HuH-7 (cell line): Measurements from ENCODE around the gene HPCA.
A peak's percentile ranks its signal among the peaks of the same experiment; 100 is the strongest.

Experiments
- DNase-seq: peaks from one replicate; pipeline ENCODE4 v3.0.0; 2011; ENCODE audit warnings: low spot score

Gene HPCA

DNA sequence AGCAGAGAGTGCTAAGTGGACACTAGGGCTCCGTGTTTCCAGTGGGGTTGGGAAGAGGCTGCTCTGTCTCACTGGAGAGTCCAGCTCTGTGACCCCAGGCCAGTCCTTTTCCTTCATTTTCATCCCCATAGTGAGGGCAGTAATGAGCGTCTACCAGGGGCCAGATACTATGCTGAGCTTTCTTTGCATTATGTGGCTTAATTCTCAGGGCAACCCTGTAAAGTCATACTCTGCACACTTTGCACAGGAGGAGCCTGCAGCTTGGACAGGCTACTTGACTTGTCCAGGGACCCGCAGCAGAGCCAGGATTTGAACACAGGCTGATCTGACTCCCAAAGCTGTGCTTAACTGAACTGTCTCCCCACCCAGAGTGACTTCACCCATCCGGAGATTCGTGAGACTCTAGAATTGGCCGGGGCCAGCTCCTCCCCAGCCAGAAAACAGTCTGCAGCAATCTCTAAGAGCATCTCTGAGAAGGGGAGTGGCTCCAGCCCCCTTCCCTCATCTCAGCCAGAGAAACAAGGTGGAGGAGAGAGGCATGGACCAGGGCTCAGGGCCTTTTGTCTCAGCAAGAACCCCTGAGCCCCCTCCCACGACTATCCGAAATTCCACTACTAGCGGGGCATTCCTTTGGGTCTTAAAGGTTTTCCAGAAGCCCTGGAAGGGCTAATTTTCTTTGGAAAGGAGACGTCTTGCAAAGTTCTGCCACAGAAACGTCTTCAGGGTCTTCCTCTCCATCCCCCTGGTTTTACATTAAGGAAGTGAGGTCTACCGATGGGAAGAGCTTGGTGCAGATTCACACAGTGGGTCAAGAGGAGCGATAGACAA lies 14.7 kb upstream of the HPCA start:
- DNase-seq, result no peak

DNA sequence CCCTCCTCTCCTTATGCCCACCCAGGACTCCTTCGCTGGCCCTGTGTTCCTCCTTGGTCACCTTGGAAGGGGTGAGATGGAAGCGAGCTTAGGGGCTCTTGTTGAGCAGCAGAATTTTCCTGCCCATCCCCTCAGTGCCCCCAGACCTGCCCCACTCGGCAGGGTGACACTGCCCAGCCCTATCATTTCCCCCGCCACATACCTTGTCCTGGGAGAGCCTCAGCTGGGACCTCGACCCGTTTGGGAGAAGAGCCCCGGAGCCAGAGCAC lies 14.2 kb upstream of the HPCA start:
- no peak for DNase-seq

DNA sequence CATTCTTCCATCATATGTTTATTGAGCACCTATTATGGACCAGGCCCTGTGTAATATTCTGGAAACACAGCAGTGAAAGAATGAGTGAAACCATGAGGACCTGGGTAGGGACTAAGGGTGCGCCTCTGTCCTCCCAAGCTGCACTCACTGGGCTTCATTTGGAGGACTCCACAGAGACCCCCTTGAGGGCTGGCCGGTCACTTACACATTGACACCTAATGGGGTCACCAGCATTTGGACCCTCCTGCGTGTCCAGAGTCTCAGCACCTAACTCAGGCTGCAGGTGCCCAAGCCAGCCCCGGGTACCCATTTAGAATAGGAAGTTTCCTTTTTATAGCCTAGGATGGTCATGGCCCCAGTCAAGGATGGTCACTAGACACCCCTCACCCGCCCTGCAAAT lies 12.8 kb upstream of the HPCA start:
- no peak for DNase-seq

DNA sequence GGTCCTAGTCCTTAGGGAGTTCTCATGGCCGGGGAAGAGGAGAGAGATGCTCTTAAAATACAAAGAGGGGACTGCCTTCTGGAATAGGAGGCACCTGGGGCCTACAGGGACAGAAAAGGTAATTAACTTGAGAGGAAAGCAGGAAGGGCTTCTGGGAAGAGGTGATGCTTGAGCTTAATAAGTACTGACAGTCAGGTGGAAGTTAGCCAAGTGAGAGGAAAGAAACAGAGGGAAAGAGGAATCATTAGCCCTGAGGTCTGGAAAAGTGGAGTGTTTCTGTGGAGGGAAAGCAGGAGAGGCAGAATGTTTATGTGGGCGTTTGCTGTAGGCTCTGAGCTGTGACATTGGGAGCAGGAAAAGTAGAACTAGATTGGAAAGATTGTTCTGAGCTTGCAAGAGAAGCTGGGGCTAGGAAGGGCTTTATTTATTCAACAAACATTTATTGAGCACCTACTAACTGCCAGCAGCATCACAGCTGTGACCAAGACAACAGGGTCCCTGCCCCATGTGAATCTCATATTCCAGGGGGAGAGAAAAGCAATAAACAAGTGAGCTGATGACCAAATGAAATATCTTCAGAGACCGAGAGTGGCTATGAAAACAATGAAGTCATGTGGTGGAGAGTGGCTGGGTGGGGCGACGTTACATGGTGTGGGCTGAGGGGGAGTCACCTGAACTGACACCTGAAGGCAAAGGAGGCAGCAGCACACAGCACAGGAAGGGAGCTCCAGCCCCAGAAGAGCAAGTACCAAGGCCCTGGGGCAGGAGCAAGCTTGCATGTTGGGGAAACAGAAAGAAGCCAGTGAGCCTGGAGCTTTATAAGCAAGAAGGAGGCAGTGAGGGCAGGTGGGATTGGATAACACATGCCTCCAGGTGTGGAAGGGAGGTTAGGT lies 11.2 kb upstream of the HPCA start:
- no peak for DNase-seq

DNA sequence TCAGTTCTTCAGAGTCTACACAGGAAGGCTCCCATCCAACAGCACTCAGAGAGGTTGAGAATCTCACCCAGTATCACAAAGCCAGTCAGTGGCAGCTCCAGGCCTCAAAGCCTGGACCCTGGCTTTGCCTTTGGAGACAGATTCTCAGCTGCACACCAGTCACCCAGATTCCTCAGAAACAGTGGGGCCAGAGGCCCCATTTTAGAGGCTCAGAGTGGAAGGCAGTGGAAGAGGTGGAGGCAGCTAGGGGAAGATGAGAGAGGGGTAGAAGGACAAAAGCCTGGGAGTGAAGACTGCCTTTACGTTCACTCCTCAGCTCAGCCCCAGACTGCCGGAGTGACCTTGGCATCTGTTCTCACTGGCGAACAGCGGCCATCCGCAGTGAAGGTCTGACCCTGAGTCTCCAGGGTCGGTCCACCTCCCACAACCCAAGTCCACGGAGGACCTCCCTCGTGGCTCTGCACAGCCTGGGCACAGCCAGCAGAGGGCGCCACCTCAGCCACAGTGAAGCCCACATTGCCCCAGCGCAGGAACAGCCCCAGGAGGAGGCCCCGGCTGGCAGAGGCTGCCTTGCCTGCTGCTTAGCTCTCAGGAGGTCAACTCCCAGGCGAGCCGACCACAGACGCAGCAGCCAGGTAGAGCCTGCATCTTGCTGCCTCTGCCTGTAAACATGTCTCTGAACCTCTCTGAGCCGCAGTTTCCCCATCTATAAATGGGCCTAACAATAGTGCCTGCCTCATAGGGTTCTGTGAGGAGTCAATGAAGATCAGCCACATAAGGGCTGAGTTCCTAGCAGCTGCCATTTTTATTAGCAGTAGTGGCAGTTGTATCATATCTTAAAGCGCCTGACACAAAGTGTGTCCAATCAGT lies 9.7 kb upstream of the HPCA start:
- peak; percentile 92 for DNase-seq

DNA sequence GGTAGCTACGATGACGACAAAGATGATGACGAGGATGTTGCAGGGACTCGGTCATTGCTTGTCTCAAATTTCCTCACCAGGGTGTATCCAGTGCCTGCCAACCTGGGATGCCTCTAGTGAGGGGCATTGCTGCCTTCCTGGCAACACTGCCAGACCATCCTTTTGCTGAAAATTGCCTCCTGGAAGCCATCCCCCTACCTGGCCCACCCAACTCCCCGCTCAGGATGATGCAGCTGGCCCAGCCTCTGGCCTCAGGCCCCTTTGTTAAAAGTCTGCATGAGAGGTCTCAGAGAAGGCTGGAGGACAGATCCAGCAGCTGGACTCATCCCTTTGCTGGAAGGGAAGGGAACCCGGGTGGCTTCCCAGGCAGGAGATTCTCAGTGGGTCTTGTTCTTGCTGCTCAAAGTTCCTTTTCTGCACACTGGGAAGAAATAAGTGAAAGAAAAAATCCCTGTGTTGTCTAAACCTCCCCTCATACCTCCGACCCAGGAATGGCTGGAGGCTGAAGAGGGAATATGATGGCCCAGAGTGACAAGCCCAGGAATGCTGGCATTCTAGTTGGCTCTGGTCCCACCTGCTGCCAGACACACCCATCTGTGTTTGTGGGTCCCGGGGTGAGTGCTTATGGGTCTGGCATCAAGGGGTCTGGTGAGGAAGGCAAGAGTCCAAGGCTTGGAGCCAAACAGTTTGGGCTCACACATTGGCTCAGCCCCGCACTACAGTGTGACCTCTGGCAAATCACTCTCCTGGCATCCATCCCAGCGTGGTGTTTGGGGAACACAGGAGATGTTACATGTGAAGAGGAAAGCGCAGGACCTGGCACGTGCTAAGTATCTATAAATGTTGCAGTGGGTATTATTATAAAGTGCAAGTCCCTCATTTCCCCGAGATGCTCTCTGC lies 8.8 kb upstream of the HPCA start:
- DNase-seq, result no peak

DNA sequence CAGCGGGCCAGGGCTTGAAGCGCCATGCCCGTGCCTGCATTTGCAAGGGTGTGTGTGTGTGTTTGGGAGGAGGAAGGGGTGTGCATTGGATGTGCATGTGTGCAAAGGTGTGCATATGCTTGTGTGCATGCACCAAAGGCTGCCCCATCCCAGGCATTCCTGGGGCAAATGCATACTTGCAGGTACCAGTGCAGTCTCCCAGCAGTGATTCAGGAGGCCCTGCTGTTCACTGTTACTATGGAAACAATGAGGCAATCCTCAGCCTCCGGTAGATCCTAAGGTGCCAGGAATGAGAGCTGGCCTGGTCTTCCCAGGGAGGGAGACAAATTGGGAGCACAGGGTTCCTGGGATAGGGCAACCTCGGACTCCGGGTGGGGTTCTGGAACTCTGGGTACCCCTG lies 8.1 kb upstream of the HPCA start:
- DNase-seq, result peak; percentile 62

DNA sequence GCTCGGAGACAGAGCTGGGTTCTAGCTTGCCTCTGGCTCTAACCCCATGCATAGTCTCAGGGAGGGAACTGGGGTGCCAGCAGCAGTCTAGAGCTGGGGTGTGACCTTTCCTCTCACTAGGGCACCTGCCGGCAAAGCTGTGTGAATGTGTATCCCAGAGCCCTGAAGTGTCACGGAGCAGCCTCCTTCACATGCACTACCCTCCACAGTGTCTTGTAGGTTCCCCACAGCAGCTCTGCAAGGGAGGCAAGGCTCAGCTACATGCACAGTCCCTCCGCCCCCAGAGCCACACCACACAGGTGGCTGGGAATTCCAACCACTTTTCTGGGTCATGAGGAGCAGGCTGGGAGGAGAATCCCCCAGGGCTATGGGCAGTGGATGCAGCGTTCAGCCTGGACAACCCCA lies 7.7 kb upstream of the HPCA start:
- no peak for DNase-seq

DNA sequence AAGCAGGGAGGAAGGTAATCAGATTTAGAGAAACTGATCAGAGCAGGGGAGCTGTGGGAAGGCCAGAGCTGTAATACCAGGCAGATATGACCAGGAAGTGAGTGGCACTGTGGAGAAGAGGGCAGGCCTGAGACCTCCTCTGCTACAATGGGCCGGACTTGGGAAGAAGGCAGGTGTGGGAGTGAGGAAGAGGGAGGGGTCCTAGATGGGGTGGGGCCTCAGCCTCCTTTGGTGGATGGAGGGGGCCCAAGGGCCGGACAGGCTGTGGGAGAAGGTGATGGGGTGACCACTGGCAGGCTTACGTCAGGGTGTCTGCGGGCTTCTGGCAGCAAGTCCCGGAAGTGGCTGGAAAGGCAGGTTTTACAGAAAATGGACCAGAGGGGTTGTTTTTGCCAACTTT lies 5.0 kb upstream of the HPCA start:
- DNase-seq, result no peak

DNA sequence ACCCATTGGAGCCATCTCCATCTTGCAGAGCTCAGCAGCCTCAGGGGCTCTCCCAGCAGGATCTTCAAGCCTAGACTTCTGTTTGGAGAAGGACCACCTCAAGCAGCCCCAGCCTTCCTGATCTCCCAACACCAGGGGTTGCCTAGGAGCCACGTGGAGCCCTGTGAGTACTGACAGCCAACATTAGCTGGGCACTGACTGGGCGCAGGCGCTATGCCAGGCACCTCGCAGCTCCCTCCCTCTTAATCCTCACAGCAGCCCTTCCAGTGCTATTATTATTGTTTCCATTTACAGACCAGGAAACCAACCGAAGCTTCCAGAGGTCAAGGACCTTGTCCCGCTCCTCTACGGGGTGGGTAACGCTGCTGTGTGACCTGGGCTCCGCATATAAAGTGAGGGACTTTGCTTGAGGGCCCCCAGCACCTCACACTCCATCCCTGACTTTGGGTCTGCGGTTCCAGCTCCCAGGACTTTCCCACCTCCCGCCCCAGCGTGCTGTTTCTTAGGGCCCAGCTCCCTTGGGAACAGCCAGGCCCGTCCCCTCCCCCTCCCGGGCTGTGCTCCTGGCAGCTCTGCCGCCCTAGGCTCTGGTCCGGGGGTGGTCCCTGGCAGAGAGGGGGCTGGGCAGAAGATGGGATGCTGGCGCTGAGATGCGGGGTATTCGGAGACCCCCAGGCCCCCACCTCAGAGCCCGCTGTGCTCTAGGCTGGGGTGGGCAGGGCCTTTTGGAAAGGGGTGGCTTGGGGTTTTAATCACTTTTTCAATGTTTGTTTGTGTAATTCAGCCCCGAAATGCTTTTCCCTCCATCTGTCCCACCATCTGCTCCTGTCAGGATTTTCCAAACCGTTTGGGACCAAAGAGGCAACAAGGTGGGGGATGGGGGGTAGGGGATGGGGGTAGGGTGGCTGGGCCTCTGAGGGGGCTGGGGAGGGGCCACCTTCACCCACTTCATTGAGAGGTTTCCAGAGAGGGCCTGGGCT lies 4.1 kb upstream of the HPCA start:
- no peak for DNase-seq

DNA sequence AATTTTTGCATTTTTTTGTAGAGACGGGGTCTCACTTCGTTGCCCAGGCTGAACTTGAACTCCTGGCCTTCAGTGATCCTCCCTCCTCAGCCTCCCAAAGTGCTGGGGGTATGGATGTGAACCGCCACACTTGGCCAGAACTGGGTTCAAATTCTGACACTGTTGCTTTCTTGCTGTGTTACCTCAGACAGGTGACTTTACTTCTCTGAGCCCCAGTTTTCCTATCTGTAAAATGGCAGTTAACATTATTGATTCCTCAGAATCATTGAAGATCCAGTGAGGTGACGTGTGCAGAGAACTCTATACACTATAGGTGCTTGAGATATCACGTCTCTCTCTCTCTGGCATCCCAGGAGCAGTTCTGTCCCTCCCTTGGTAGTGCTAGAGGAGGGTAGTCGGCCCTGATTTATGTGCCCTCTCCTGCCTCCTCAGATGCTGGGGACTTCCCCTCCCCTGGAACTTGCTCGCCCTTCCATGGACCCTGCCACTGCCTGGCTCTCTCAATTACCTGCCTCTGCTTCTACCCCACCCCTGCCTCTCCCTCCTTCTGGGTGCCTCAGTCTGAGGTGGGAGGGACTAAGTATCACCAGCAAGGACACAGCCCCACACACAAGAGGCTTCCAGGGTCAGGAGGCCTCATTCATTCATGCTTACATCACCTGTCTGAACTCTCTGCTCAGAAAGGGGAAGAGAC lies 2.8 kb upstream of the HPCA start:
- no peak for DNase-seq

DNA sequence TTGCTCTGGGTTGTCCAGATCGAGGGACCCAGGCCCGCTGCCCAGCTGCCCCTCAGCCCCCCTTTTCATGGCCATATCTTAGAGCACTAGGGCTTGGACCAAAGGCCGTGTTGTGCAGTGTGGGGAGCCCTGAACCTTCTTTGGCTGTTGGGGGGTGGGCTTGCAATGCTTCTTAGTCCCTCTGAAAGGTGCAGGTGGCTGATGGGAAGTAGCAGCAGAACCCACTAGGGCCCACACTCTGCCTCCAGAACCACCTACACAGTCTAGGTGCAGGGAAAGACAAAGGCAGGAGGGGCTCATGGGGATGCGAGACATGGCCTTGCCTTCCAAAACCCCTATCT lies 2.3 kb upstream of the HPCA start:
- no peak for DNase-seq

DNA sequence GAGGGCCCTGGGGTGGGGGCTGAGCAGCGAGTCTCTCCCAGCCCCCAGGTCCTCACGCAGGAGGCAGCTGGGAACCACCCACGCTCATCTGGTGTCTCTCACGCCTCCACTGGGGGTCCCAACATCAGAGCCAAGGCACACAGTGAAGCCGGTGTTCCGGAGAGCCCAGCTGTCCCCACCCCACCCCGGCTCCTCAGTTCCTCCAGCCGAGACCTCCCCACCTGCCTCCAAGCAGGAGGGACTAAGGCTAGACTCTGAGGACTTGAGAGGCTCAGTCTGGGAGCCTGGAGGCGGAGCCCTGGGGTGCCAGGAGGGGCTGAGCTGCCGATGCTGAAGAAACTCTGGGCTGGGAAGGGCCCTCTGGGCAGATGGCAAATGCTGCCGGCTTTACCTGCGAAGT lies 1.6 kb upstream of the HPCA start:
- DNase-seq, result no peak

DNA sequence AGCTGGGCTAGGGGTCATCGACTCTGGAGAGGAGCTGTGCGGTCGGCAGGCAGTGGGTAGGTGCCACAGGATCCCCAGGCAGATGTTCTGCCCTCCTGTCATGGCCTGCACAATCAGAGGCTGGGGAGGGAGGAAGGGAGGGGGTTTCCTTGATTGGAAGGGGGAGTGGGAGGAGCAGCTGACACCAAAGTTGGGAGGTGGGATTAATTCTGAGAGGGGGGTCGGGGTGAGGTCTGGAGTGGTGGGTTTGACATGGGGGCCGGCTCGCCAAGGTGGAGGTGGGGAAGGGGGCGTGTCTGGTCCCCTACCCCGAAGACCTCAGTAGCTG lies 651 bp upstream of the HPCA start:
- no peak for DNase-seq

DNA sequence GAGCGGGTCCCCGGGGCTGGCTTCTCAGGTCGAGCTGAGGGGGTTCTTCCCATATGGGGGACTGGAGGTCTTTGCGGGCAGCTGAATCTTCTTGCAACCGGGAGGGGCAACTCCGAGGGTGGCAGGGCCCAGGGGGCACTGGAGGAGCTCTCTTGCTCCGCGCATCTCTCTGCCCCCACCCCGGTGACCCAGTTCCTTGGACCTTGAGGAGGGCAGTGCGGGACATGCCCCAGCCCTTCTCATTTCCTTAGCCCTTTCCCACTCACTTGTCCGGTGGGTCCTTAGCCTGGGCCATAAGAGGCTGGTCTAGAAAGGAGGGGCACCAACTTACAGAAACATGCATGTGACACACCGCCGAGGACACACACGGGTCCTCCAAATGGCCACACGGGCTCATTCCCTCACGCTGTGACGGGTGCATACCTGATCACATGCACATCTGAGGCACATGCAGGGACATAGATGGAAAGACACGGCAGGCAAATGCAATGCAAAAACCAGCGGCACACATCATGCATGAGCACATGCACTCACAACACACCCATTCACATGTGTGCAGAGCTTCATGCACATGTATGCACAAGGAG lies 630 bp downstream of the HPCA start:
- DNase-seq, result no peak

DNA sequence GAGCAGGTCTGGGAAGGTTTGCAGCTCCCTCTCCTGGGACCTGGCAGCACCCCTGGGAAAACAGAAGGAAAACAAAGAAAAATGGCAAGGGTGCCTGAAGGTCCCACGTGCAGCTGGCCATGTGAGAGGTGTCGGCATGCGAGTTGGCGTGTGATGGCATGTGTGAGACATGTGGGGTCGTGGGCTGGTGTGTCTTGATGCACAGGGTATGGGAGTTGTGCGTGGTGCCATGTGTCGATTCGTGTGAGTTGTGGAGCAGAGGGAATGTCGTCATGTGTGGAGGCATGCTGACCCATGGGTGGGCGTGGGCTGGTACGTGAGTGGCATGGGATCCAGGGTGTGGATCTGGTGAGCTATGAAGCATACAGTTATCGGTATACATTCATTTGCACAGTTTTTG lies 1.3 kb downstream of the HPCA start:
- no peak for DNase-seq

DNA sequence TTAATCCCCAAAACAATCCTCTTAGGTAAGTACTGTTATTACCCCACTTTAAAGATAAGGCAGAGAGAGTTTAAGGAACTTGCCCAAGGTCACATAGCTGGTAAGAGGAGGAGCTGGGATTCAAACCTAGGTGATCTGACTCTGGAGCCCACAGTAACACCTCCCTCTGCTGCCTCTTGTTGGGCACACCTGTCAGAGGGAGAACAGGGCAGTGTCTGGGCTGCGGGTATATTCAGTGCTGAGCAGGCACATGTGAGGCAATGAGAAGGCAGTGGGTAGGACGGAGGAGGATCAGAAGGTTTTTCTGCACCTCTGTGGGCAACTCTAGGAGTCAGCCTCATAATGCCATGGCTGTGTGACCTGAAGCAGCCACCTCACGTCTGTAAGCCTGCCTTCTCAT lies 1.8 kb downstream of the HPCA start:
- no peak for DNase-seq

DNA sequence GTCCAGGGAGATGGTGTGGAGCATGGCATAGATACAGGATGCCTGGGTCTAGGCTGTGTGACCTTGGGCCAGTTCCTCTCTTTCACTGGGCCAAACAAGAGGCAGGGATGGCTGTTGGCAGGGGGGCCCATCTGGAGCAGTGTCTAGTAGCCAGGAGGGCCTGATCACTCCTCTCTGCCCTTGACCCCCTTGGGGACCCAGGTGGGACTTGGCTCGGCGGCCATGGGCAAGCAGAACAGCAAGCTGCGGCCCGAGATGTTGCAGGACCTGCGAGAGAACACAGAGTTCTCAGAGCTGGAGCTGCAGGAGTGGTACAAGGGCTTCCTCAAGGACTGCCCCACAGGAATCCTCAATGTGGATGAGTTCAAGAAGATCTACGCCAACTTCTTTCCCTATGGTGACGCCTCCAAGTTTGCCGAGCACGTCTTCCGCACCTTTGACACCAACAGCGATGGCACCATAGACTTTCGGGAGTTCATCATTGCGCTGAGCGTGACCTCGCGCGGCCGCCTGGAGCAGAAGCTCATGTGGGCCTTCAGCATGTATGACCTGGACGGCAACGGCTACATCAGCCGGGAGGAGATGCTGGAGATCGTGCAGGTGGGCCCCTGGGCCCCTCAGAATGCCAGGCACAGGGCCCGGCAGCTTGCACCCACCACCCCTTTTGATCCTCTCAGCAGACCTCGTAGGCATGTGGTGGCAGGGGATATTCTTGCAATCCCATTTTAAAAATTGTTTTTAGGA lies 2.6 kb downstream of the HPCA start:
- no peak for DNase-seq

DNA sequence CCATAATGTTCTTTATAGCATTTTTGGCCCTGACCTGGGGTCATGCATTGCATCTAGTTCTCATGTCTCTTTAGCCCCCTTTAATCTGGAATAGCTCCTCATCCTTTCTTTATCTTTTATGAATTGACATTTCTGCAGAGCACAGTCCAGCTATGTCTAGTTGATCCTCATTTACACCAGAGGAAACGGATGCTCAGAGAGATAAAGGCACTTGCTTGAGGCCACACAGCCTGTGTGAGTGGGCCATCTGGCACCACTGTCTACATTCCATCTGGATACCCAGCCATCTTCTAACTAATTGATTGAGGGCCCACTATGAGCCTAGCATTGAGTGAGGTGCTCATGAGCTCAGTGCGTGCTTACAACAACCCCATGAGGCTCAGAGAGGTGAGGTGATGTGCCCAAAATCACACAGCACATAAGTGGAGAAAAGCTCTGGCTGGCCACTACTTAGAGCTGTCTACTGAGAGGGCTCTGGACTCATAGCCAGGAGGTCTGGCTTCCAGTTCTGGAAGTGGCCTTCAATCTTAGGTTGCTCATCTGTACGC lies 3.5 kb downstream of the HPCA start:
- no peak for DNase-seq
